ENCODE results near the gene ZBTB8B.
"Not testable (repeated sequence)": the region's sequence is repeated elsewhere in the genome, so short reads cannot be mapped to it uniquely, and the experiment has no call there.

ZBTB8B gene

GRCh38 chr1:32471695-32472362, 7.0 kb downstream of the ZBTB8B start:
- Histone ChIP-seq H3K4me3 (ENCODE audit: low read length) (no peak overlapping the region), H3K9me3 (ENCODE audit: insufficient read depth, low read depth, low read length) (no peaks in the 10 kb centered on the region), H3K27me3 (ENCODE audit: insufficient read depth, low read length) (no peaks in the 10 kb centered on the region), H3K4me1 (ENCODE audit: insufficient read depth, low read length) (no peaks in the 10 kb centered on the region), H3K9ac (ENCODE audit: low read depth, low read length) (no peak overlapping the region), H3K36me3 (ENCODE audit: insufficient read depth, low read depth, low read length) (peaks cover 11% of the 10 kb centered on the region), H3K27ac (ENCODE audit: low read length) (no peak overlapping the region)

- peaks cover 11% of the 10 kb centered on the region for H3K36me3 ChIP-seq (ENCODE audit: insufficient read depth, low read depth, low read length)
- H3K9me3 ChIP-seq (ENCODE audit: insufficient read depth, low read depth, low read length); H3K4me3 ChIP-seq (ENCODE audit: low read length); H3K4me1 ChIP-seq (ENCODE audit: insufficient read depth, low read length); H3K27me3 ChIP-seq (ENCODE audit: insufficient read depth, low read length); H3K9ac ChIP-seq (ENCODE audit: low read depth, low read length); H3K27ac ChIP-seq (ENCODE audit: low read length): not testable (repeated sequence)
Measured at GRCh38 chr1:32472966-32473365, 8.1 kb downstream of the ZBTB8B start.

- Histone ChIP-seq H3K9ac (ENCODE audit: low read depth, low read length) (no peak overlapping the region), H3K27ac (ENCODE audit: low read length) (no peak overlapping the region), H3K9me3 (ENCODE audit: insufficient read depth, low read depth, low read length) (no peaks in the 10 kb centered on the region), H3K36me3 (ENCODE audit: insufficient read depth, low read depth, low read length) (peaks cover 11% of the 10 kb centered on the region), H3K27me3 (ENCODE audit: insufficient read depth, low read length) (no peaks in the 10 kb centered on the region), H3K4me3 (ENCODE audit: low read length) (no peak overlapping the region), H3K4me1 (ENCODE audit: insufficient read depth, low read length) (0 out of 2 replicates have a peak, but pooled peaks cover 3% of the 10 kb centered on the region)
Measured at GRCh38 chr1:32474954-32475353, 10.1 kb downstream of the ZBTB8B start.

DNA sequence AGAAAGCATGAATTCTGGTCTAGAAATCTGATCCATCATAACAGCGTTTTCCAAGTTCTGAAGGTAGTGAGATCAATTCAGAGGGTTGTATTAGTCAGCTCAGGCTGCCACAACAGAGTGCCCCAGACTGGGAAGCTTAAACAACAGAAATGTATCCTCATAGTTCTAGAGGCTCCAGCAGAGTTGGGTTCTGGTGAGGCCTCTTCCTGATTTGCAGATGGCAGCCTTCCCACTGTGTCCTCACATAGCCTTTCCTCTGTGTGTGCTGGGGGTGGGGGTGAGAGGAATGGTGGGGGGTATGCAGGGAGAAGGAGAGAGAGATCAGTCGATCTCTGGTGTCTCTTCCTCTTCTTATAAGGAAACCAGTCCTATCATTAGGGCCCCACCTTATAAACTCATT, 15.1 kb downstream of the ZBTB8B start:
- no peaks in the 10 kb centered on the region for H3K27me3 ChIP-seq (ENCODE audit: insufficient read depth, low read length)
- peaks cover 2% of the 10 kb centered on the region for H3K36me3 ChIP-seq (ENCODE audit: insufficient read depth, low read depth, low read length)
- no peak overlapping the region for H3K27ac ChIP-seq (ENCODE audit: low read length)
- H3K9me3 ChIP-seq (ENCODE audit: insufficient read depth, low read depth, low read length), result no peaks in the 10 kb centered on the region
- H3K4me1 ChIP-seq (ENCODE audit: insufficient read depth, low read length), result 0 out of 2 replicates have a peak, but pooled peaks cover 5% of the 10 kb centered on the region
- no peak overlapping the region; the same call in 1 of the 2 replicates for H3K4me3 ChIP-seq (ENCODE audit: low read length)
- H3K9ac ChIP-seq (ENCODE audit: low read depth, low read length), result no peak overlapping the region

- Histone ChIP-seq H3K27me3 (ENCODE audit: insufficient read depth, low read length) (no peaks in the 10 kb centered on the region), H3K4me1 (ENCODE audit: insufficient read depth, low read length) (0 out of 2 replicates have a peak, but pooled peaks cover 5% of the 10 kb centered on the region), H3K9ac (ENCODE audit: low read depth, low read length) (no peak overlapping the region), H3K9me3 (ENCODE audit: insufficient read depth, low read depth, low read length) (no peaks in the 10 kb centered on the region), H3K4me3 (ENCODE audit: low read length) (no peak overlapping the region), H3K27ac (ENCODE audit: low read length) (no peak overlapping the region), H3K36me3 (ENCODE audit: insufficient read depth, low read depth, low read length) (peaks cover 10% of the 10 kb centered on the region)
Measured at GRCh38 chr1:32480761-32481160, 15.9 kb downstream of the ZBTB8B start.

DNA sequence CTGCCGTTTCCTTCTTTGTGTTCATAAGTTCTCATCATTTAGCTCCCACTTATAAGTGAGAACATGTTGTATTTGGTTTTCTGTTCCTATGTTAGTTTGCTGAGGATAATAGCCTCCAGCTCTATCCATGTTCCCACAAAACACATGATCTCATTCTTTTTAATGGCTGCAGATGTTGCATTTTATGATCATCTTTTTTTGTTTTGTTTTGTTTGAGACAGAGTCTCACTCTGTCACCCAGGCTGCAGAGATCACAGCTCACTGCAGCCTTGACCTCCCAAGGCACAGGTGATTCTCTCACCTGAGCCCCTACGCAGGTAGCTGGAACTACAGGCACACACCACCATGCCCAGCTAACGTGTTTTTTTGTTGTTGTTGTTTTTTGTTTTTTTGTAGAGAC, 16.9 kb downstream of the ZBTB8B start:
- H3K36me3 ChIP-seq (ENCODE audit: insufficient read depth, low read depth, low read length), result peaks cover 17% of the 10 kb centered on the region
- H3K9me3 ChIP-seq (ENCODE audit: insufficient read depth, low read depth, low read length); H3K27me3 ChIP-seq (ENCODE audit: insufficient read depth, low read length): not testable (repeated sequence)

DNA sequence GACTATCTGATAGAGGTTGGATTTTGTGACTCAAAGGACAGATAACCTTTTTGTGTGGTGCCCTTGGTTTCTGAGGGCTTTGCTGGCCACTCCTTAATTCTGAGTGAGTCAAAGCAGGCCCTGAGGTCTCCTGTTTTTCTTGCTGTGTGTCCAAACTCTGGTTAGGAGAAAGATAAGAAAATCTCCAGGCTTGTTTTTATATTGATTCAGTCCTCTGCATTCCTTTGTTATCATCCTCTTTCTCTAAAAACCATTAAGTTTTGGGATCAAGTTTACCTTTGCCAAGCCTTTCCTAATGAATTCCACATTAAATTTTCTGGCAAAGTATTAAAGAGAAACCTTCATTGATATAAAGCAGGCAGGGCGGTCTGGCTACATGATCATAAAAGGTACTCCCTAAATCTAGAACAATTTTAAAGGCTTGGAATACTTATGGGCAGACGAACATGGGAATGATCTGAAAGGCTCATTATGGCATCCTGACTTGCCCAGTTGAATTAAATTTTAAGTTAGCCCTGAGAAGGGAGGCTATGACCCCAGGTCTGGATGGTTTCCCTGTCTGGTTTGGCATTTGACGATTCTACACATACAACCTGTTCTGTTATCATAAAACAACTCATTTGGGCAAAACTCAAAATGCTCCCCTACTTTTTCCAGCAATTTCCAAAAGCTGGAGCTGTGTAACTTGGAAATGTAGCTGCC, 20.8 kb downstream of the ZBTB8B start:
- Histone ChIP-seq H3K9me3 (ENCODE audit: insufficient read depth, low read depth, low read length) (no peaks in the 10 kb centered on the region), H3K27ac (ENCODE audit: low read length) (no peak overlapping the region), H3K27me3 (ENCODE audit: insufficient read depth, low read length) (no peaks in the 10 kb centered on the region), H3K4me3 (ENCODE audit: low read length) (no peak overlapping the region), H3K36me3 (ENCODE audit: insufficient read depth, low read depth, low read length) (peaks cover 21% of the 10 kb centered on the region), H3K4me1 (ENCODE audit: insufficient read depth, low read length) (no peaks in the 10 kb centered on the region), H3K9ac (ENCODE audit: low read depth, low read length) (no peak overlapping the region)

More for the DNA sequence above, 16.9 kb downstream of the ZBTB8B start:
- H3K9ac ChIP-seq (ENCODE audit: low read depth, low read length); H3K4me3 ChIP-seq (ENCODE audit: low read length); H3K4me1 ChIP-seq (ENCODE audit: insufficient read depth, low read length); H3K27ac ChIP-seq (ENCODE audit: low read length): not testable (repeated sequence)

GRCh38 chr1:32486463-32487113, 21.7 kb downstream of the ZBTB8B start:
- no peak overlapping the region for H3K27ac ChIP-seq (ENCODE audit: low read length)
- H3K27me3 ChIP-seq (ENCODE audit: insufficient read depth, low read length), result no peaks in the 10 kb centered on the region
- H3K9me3 ChIP-seq (ENCODE audit: insufficient read depth, low read depth, low read length), result no peaks in the 10 kb centered on the region
- peaks cover 21% of the 10 kb centered on the region for H3K36me3 ChIP-seq (ENCODE audit: insufficient read depth, low read depth, low read length)
- no peak overlapping the region for H3K4me3 ChIP-seq (ENCODE audit: low read length)
- no peak overlapping the region for H3K9ac ChIP-seq (ENCODE audit: low read depth, low read length)
- H3K4me1 ChIP-seq (ENCODE audit: insufficient read depth, low read length), result no peaks in the 10 kb centered on the region

DNA sequence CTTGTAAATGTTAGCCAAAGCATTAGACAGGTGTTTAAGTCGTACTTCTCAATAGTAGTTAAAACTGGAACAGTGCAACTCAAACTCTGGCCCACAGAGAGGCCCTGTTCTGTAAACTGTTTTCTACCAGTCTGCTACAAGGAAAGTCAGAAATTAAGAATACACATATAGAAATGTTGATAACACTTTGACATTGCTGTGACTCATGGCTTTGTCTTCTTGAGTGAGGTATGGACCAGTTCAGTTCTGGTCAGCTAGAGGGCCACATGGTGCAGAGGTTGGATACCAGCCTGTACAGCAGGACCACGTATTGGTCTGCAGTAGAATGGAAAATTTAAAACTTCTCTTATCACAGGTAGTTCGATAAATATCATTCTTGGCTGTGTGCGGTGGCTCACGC, 22.3 kb downstream of the ZBTB8B start:
- Histone ChIP-seq H3K9me3 (ENCODE audit: insufficient read depth, low read depth, low read length) (no peaks in the 10 kb centered on the region), H3K4me3 (ENCODE audit: low read length) (no peak overlapping the region), H3K27ac (ENCODE audit: low read length) (no peak overlapping the region), H3K27me3 (ENCODE audit: insufficient read depth, low read length) (no peaks in the 10 kb centered on the region), H3K4me1 (ENCODE audit: insufficient read depth, low read length) (no peaks in the 10 kb centered on the region), H3K36me3 (ENCODE audit: insufficient read depth, low read depth, low read length) (peaks cover 21% of the 10 kb centered on the region), H3K9ac (ENCODE audit: low read depth, low read length) (no peak overlapping the region)

- H3K9ac ChIP-seq (ENCODE audit: low read depth, low read length), result no peak overlapping the region
Measured at GRCh38 chr1:32489774-32490454, 25.0 kb downstream of the ZBTB8B start.

GRCh38 chr1:32491386-32491785, 26.5 kb downstream of the ZBTB8B start:
- Histone ChIP-seq H3K9ac (ENCODE audit: low read depth, low read length) (no peak overlapping the region), H3K27me3 (ENCODE audit: insufficient read depth, low read length) (no peaks in the 10 kb centered on the region), H3K4me3 (ENCODE audit: low read length) (no peak overlapping the region), H3K27ac (ENCODE audit: low read length) (no peak overlapping the region), H3K9me3 (ENCODE audit: insufficient read depth, low read depth, low read length) (no peaks in the 10 kb centered on the region), H3K36me3 (ENCODE audit: insufficient read depth, low read depth, low read length) (peaks cover 8% of the 10 kb centered on the region; the same call in 1 of the 2 replicates), H3K4me1 (ENCODE audit: insufficient read depth, low read length) (no peaks in the 10 kb centered on the region; the same call in 1 of the 2 replicates)

More at GRCh38 chr1:32489774-32490454, 25.0 kb downstream of the ZBTB8B start:
- Histone ChIP-seq H3K4me3 (ENCODE audit: low read length) (no peak overlapping the region), H3K36me3 (ENCODE audit: insufficient read depth, low read depth, low read length) (peaks cover 20% of the 10 kb centered on the region; the same call in 1 of the 2 replicates), H3K9me3 (ENCODE audit: insufficient read depth, low read depth, low read length) (no peaks in the 10 kb centered on the region), H3K27me3 (ENCODE audit: insufficient read depth, low read length) (no peaks in the 10 kb centered on the region), H3K27ac (ENCODE audit: low read length) (no peak overlapping the region), H3K4me1 (ENCODE audit: insufficient read depth, low read length) (no peaks in the 10 kb centered on the region; the same call in 1 of the 2 replicates)

Data from iPS-20b (cell line).